GM19099 (cell line): Measurements from ENCODE around the gene COPB1.

Source experiments
- POLR2A ChIP-seq: IDR thresholded peaks from 3 replicates; pipeline ENCODE4 v1.6.1; 2011; ENCODE audit warnings: low read depth; ENCODE audit not compliant: insufficient read length; ENCODE audit errors: extremely low read depth

The COPB1 gene

DNA sequence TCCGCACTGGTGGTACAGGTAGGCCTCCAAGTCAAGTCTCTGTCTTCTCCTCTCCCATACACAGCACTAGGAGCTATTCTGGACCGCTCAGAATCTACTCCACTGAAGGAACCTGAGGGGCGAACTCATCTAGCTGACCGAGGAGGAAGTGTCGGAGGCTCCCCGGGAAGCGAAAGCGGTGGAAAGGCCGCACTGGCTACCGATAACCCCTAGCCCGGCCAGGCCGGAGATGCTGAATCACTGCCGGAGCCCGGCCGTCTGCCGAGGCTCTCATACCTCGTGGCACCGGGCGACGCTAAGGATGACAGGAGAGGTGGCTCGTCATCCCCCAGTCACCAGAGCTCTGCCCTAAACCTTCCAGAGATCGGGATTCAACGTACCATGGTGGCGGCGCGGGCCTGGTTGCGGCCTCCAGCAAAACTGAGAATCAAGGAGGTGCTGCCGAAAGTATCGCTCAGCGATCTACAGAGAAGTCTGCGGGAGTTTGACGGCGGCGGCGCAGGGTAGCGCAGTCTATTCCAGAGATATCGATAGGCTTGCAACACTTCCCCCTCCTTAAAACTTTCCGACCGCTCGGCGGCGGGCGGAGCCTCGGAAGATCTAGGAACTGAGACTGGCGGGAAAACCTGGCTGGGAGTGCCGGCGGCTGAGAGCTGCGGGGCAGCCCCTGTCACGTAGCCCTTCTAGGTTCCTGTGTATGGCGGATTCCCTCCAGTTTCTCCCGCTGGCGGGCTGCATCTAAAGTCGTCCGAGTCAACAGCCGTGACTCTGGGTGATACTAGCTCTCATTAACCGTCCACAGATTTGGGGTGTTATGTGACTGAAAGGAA is 20.5 kb upstream of the COPB1 start, which contains the start of gene PSMA1:
Gene PSMA1 (minus strand): TSS at position 470 of the 830 bp plus-strand sequence. CDS start 87 bp downstream, at position 383.
- peak; percentile 81 for TF ChIP-seq POLR2A

DNA sequence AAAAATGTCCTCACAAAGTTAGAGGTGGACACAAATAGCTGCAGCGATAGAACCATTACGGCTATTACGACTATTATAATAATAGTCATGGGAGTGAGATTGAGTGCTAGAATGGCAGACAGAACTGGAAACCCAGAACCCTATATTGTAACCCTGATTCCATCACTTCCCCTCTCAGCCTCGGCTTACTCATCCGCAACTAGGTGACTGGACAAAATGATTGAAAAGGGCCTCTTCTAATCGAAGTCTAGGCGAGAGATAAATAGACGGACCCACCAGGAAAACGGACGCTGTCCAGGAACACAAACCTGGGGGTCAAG is 19.9 kb upstream of the COPB1 start:
- TF ChIP-seq POLR2A = no peak

DNA sequence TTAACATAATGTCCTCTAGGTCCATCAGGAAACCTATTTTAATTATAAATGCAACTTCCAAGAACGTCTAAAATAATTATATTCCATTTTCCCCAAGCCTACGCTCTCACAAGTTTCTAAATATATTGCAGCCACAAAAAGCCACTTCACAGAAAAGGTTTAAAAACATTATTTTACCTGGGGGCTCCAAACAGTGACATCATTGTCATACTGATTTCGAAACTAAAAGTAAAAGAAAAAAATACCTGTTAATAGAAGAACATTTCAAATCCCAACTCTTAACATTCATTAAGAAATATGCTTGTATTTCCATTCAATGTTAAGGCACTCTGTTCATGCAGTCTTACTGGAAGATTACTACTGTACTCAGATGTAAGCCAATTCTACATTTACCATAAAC is 19.2 kb upstream of the COPB1 start:
- TF ChIP-seq POLR2A = no peak

DNA sequence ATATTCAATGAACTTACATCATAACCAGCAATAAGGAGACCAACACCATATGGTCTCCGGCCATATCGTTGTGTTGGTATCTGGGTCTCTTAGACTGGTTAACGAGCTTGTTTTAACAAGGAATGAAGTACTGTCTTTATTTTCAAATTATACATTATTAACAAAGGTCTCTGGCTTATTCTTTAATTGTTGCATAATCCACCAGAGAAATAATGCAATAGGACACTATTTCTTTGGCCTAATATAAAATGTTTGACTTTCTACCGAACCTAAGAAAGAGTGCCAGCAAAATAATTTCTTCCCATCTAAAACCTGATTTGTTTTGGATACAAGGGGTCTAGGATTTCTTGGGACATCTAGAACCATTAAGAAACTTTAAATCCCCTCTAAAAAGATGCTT is 14.2 kb upstream of the COPB1 start:
- TF ChIP-seq POLR2A = no peak

DNA sequence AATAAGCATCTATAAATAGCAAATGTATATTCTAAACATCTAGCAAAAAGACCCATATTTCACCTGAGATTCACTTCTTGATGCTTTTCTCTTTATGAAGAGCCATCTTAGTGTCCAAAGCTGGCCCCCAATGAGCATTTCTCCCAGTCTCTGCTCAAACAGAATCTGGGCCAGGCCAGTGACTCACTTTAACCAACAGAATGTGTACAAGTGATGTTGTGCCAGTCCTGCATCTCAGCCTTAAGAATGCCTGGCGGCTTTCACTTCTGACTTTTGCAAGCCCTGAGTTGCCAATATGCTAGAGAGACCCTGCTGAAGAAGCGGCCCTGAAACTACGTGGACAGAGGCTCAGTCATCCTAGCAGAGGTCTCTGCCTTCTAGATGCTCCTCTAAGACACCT is 6.9 kb upstream of the COPB1 start:
- no peak for TF ChIP-seq POLR2A

DNA sequence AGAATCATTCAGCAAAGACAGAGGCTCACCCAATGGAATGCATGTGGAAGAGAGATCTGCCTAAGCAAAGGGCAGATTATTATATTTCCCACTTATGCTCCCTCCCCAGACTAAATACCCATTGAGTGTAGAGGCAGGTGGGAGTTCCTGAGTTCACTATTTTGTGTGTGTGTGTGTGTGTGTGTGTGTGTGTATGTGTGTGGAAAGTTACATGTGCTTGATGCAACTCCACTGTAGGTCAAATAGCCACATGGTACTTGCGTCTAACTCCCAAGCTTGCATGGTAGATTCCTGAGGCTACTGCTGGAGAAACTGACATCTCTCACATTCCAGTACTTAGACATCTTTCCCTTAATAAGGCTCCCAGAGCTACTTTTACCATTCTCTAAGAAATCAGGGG is 3.4 kb upstream of the COPB1 start:
- TF ChIP-seq POLR2A = no peak

DNA sequence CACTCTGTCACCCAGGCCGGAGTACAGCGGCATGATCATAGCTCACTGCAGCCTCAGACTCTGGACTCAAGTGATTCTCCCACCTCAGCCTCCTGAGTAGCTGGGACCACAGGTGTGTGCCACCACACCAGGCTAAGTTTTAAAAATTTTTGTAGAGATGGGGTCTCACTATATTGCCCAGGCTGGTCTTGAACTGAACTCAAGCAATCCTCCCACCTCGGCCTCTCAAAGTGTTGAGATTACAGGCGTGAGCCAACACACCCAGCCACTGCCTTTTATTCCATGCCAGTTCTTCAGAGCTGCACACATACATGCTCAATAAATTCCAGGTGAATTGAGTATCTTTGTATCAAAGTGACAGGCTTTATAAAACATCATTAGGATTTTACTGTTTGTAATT is 2.4 kb upstream of the COPB1 start:
- no peak for TF ChIP-seq POLR2A

DNA sequence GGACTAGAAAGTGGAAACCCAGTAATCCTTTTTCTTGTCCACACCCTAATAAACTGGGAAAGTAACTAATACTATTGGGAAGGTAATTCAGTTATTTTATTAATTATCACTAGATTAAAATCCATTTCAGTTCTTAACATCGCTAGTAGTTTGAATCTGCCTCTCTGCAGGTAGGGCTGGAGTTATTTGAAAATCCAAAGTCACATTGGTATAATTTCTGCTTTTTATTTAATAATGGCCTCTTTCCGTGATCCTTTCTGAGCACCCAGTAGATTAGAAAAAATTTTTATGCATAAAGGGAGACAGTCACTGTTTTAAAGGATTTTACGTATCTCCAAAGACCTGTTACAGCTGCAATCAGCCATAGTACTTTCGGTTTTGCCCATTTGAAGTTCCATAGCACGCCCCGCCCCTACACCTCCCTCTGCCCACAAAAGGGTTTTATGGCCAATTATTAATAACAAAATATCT is 605 bp upstream of the COPB1 start:
- TF ChIP-seq POLR2A = no peak

DNA sequence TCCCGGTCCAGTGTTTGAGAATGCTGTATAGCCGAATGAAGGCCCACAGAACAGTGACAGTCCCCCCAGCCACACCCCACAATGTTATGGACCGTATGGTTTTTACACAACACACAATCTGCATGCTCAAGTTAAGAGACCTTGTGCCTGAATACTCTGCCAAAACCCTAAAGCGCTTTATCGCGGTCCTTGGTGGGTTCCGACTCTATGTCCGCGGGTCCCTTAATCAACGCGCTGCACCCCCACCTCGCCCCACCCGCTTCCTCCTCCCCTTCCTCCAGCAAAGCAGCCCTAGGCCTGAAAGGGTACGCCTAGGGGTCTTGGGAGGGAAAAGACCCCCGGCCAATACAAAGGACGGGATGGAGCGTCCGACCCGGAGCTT is 442 bp downstream of the COPB1 start:
- TF ChIP-seq POLR2A = no peak

DNA sequence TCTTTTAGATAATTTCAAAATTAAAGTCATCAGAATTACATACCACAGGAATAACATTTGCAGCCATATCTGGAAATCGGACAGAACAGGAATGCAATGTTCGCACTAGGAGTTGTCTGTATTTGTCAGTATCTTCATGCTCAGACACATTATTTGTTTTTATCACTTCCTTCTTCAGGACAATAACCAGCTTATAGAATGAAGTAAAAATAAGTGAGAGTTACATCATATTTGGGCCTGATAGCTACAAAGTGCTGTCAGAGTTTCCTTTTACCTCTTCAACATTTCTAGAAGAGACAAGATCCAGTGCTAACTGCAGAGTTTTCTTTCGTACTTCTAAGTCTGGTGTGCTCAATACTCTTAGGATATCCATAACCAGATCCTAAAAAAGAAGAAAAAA is 18.9 kb downstream of the COPB1 start:
- no peak for TF ChIP-seq POLR2A

DNA sequence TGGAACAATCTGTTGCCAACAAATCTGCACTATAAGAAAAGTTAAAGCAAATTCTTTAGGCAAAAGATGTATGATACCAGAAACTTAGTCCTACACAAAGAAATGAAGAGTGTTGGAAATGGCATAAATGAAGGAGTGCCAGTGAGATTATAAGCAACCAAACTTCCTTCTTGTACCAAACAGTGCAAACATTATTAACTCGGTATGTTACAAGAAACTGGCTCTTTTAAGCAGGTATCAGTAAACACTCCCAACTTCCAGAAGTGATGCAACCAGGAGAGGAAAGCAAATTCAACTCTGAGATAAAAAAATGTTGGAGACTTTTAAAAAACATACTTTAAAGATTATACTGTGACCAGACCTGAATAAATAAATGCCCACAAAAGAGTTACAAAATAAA is 28.5 kb downstream of the COPB1 start:
- TF ChIP-seq POLR2A = no peak

DNA sequence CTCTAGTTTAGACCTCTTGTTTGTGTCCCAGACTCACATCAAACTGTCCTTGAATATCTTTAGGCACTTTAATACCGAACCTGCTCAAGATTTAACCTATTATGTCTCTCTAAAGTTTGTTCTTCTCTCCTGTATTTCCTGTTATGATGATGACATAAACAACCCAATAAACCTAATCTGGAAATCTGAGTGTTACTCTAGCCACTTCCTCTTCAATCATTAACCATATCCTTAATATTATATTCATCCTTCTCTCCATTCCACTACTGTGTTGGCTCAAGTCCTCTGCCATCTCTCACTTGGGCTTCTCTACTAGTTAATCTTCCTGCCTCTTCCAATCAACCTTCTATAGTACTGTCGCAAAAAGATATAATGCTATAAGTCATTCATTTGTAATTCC is 36.0 kb downstream of the COPB1 start:
- TF ChIP-seq POLR2A = no peak

DNA sequence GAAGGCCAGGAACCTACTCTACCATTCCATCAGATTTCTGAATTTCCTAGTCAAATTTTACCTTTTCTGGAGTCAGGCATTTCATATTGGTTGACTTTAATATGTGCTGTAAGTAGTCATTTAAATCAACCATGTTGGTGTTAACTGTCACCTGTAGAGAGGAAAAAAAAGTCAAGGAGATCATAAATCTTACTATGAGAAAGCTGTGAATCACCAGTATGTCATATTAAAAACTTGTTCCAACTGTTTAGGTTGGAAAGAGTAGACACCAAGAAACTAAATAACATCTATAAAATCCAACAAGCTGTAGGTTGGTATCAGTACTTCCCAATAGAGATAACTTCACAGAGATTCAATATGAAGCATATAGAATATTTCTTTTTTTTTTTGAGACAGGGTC is 39.5 kb downstream of the COPB1 start:
- no peak for TF ChIP-seq POLR2A

DNA sequence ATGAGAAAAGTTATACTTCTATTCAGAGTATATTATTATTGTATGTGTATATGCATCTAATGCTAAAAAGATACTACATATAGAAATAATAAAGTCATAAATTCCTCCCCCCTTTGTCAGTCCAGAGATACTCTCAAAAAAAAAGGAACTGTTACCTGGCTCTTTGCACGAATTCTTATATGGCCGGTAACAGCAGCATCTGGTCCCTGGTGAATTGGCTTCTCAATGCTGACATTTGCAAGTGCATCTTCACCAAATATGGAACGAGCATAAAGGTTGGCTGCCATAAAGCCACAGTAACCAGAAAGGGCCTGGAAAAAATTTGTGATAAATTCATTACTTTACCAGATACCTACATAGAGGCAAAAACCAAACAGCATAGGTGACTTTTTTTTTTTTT is 41.2 kb downstream of the COPB1 start:
- no peak for TF ChIP-seq POLR2A

DNA sequence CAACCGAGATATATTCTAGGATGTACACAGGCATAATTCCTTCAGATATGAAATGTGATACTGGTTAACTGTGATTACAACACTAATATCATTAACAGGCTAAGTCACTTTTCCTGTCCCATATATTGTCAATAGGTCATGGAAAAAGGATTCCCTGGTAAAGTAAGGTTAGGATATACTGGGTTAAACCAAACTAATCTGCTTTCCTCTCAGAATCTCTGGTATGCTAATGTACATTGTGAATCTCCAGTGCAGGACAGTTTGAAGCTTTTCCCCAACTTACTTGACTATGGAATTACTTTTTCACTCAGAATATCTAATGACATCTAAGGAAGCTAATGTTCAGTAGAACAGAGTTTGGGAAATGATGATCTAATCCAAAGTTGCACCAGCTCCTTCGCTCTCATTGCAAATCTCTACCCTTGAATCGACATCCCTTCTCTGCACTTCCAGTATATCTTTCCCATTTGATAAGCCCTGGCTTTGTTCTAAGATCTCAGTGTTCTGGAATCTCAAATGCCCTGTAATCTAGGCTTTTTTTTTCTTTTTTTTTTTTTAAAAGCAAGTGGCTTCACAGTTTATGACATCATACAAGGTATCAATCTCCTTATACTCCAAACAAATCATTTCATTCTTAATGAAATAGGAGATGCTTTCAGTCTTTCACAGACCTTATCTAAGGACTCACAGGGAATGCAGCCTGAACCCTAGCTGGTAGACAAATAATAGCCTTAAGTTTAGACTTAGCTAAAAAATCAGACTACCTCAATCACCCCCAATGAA is 43.8 kb downstream of the COPB1 start:
- no peak for TF ChIP-seq POLR2A

DNA sequence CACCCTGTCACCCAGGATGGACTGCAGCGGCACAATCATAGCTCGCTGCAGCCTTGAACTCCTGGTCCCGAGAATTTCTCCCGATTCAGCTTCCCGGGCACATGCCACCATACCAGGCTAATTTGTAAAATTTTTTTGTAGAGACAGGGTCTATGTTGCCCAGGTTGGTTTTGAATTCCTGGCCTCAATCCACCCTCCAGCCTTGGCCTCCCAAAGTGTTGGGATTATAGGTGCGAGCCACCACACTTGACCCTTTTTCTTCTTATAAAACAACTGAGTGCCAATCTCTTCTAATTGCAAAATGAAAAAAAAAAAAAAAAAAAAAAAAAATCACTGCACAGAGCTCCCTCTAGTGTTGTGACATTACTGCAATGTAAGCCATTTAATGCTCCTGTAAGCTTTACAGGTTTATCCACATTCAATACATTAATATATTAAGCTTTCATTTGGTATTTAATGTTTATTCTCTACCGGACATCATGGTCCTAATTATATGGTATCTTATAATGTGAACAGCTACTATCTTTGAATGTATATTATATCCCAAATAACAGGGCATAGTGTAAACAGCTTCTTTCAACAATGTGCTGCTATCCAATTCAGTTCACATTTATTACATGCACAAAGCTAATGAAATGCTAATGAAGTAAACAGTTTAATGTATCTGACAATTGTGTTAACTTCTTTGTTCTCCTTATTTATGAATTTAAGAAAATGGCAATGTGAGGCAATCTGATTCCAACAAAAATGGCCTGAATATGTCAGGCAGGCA is 44.6 kb downstream of the COPB1 start:
- TF ChIP-seq POLR2A = no peak

DNA sequence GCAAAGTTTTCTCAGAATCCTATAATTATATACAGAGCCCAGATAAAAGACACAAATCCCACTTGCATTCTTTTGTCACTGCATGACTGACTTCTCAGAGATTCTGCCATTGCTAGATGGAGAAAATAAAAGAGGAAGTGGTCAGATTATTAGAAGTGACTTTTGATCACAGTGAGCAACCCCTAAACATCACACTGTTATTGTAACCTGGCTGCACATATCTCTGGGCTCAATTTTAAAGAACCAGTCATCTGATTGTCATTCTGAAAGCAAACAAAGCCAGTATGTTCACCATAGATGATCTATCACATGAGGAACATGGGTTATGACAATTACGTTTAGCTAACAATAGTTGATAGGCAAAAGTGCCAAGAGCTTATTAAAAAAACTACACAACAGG is 47.8 kb downstream of the COPB1 start:
- no peak for TF ChIP-seq POLR2A
